GM12892 (cell line): ENCODE measurements around the gene LAT.

ENCODE experiments used
- POLR2A ChIP-seq: IDR thresholded peaks from 2 replicates; pipeline ENCODE4 v1.6.1; 2011; ENCODE audit warnings: low read depth, low read length, control low read depth
- POLR2AphosphoS5 ChIP-seq: IDR thresholded peaks from 2 replicates; pipeline ENCODE4 v1.6.1; 2011; ENCODE audit warnings: low read depth, low read length, control low read depth
- TAF1 ChIP-seq: IDR thresholded peaks from 2 replicates; pipeline ENCODE4 v1.6.1; 2011; ENCODE audit warnings: low read depth, mild to moderate bottlenecking, control low read depth, low read length, borderline replicate concordance

DNA sequence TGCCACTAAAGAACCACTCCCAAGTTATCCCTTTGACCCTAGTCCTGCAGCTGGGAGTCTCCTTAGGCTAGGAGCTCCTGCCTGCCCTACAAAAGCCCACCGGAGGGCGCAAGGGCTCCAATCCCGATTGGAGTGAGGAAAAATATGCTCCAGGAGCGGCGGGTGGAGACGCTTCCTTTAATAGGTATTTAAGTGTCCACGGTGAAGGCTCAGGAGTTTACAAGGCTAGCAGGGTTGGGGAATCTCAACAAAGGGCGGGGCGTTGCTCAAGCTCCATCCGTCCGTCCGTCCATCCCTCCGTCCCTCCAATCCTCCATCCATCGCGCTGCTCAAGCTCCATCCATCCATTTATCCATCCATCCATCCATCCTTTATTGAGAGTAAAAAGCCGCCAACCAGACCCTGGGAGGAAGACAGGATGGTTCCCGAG lies 10.8 kb upstream of the LAT start:
- TF ChIP-seq POLR2A: no peak
- no peak for TF ChIP-seq TAF1
- no peak for TF ChIP-seq POLR2AphosphoS5
